OCI-LY1 (cell line): ENCODE measurements around the gene AATK.

ENCODE experiments used
- H2AFZ ChIP-seq: fragments of 200-600 bp; sonication (generic), shearing (Covaris generic); 2 replicates; pipeline ENCODE4 v1.6.0; 2014; ENCODE audit warnings: antibody characterized with exemption, mild to moderate bottlenecking, low read length
- H3F3A ChIP-seq: fragments of 200-600 bp; sonication (generic), shearing (Covaris generic); 2 replicates; pipeline ENCODE4 v1.6.0; 2014; ENCODE audit warnings: mild to moderate bottlenecking, antibody characterized with exemption, low read length, moderate library complexity; ENCODE audit not compliant: insufficient read depth
- H3K27ac ChIP-seq: fragments of 200-600 bp; sonication (generic); 2 replicates; pipeline ENCODE4 v1.5.1; 2014; ENCODE audit warnings: low read length, mixed run types, mild to moderate bottlenecking, low read depth; ENCODE audit not compliant: poor library complexity, severe bottlenecking
- H3K27me3 ChIP-seq: fragments of 200-600 bp; sonication (generic); 2 replicates; pipeline ENCODE4 v1.6.0; 2014; ENCODE audit warnings: antibody characterized with exemption, mild to moderate bottlenecking, low read length, moderate library complexity; ENCODE audit not compliant: insufficient read depth
- H3K36me3 ChIP-seq: fragments of 200-600 bp; sonication (generic); 2 replicates; pipeline ENCODE4 v1.6.1; 2014; ENCODE audit warnings: mild to moderate bottlenecking, antibody characterized with exemption, low read length, moderate library complexity, mixed read lengths; ENCODE audit not compliant: insufficient read depth
- H3K4me1 ChIP-seq: fragments of 200-600 bp; sonication (generic); 2 replicates; pipeline ENCODE4 v1.5.1; 2014; ENCODE audit warnings: mild to moderate bottlenecking, low read length, moderate library complexity; ENCODE audit not compliant: insufficient read depth, severe bottlenecking
- H3K4me2 ChIP-seq: fragments of 200-600 bp; sonication (generic), shearing (Covaris generic); 2 replicates; pipeline ENCODE4 v1.6.1; 2014; ENCODE audit warnings: low read length
- H3K4me3 ChIP-seq: fragments of 200-600 bp; sonication (generic); 2 replicates; pipeline ENCODE4 v1.5.1; 2014; ENCODE audit warnings: low read length, low read depth, mild to moderate bottlenecking, mixed read lengths; ENCODE audit not compliant: poor library complexity, severe bottlenecking
- H3K79me2 ChIP-seq: fragments of 200-600 bp; shearing (Covaris generic); 2 replicates; pipeline ENCODE4 v1.6.1; 2016; ENCODE audit warnings: mixed run types, low read length, mixed read lengths; ENCODE audit not compliant: insufficient read depth
- H3K9ac ChIP-seq: fragments of 200-600 bp; sonication (generic), shearing (Covaris generic); 2 replicates; pipeline ENCODE4 v1.6.1; 2014; ENCODE audit warnings: mild to moderate bottlenecking, low read length, mixed read lengths
- H3K9me2 ChIP-seq: fragments of 200-600 bp; sonication (generic), shearing (Covaris generic); 2 replicates; pipeline ENCODE4 v1.6.1; 2014; ENCODE audit warnings: low read depth, mild to moderate bottlenecking, low read length, mixed read lengths
- H3K9me3 ChIP-seq: fragments of 200-600 bp; shearing (Covaris generic); 2 replicates; pipeline ENCODE4 v1.6.1; 2014; ENCODE audit warnings: low read length, mixed read lengths
- H4K20me1 ChIP-seq: fragments of 200-600 bp; sonication (generic), shearing (Covaris generic); 2 replicates; pipeline ENCODE4 v1.6.0; 2016; ENCODE audit warnings: mild to moderate bottlenecking, low read length; ENCODE audit not compliant: insufficient read depth
- CTCF ChIP-seq: fragments of 200-600 bp; sonication (generic), shearing (Covaris generic); IDR thresholded peaks from 2 replicates; pipeline ENCODE4 v1.5.1; 2017; ENCODE audit warnings: mild to moderate bottlenecking, antibody characterized with exemption, low read length, moderate library complexity, mixed read lengths
- EZH2 ChIP-seq: fragments of 200-600 bp; sonication (generic), shearing (Covaris generic); IDR thresholded peaks from 2 replicates; pipeline ENCODE4 v1.8.0; 2017; ENCODE audit warnings: borderline replicate concordance, mixed run types, mild to moderate bottlenecking, antibody characterized with exemption, low read length, moderate library complexity, mixed read lengths

Gene AATK

DNA sequence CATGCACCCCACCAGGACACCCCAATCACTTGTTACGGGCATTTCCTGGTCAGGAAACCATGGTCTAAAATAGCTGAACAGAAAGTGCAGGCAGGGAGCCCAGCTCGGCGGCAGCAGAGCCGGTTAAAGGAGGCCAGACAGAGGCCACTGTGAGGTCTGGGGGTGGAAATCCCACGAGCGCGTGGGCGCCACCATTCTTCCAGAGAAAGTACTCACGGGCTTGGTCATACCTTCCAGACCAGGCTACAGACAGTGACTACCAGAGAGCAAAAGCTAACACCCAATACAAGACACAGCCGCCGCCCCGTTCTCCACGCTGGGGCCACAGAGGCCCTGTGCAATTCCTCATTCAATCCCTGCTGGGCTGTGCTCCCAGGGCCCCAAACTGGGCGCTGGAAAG, 44.8 kb upstream of the AATK start:
- Histone ChIP-seq H3K4me1 (no peaks in the 10 kb centered on the region), H3K36me3 (peaks cover 16% of the 10 kb centered on the region; the same call in 1 of the 2 replicates), H3K79me2 (no peaks in the 10 kb centered on the region), H2AFZ (no peak overlapping the region), H4K20me1 (no peaks in the 10 kb centered on the region), H3K9me2 (no peaks in the 10 kb centered on the region), H3F3A (no peaks in the 10 kb centered on the region), H3K9me3 (no peaks in the 10 kb centered on the region), H3K27me3 (no peaks in the 10 kb centered on the region), H3K4me2 (no peak overlapping the region), H3K27ac (no peak overlapping the region), H3K9ac (no peak overlapping the region), H3K4me3 (no peak overlapping the region)
- TF ChIP-seq CTCF, result no peak
- TF ChIP-seq EZH2, result no peak

DNA sequence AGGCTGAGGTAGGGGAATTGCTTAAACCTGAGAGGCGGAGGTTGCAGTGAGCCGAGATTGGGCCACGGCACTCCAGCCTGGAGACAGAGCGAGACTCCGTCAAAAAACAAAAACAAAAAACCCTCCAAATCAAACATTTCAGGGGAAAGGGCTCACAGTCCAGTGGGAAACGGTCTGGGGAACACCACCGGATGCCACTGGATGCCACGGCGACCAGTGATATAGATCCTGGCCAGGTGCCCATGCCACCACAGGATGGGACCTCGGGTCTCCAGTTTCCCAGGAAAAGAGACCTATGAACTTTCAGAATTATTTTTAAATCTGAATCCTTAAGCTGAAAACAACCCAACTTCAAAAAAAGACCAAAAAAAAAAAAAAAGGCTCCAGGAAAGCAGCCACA, 44.4 kb upstream of the AATK start:
- no peaks in the 10 kb centered on the region for H3K27me3 ChIP-seq
- no peak overlapping the region for H3K4me2 ChIP-seq
- H3K4me1 ChIP-seq, result no peaks in the 10 kb centered on the region
- peaks cover 16% of the 10 kb centered on the region; the same call in 1 of the 2 replicates for H3K36me3 ChIP-seq
- no peak overlapping the region for H3K9ac ChIP-seq
- H2AFZ ChIP-seq, result no peak overlapping the region
- no peaks in the 10 kb centered on the region for H3K9me3 ChIP-seq
- no peaks in the 10 kb centered on the region for H3K9me2 ChIP-seq
- H4K20me1 ChIP-seq, result no peaks in the 10 kb centered on the region
- H3K4me3 ChIP-seq, result no peak overlapping the region
- H3K27ac ChIP-seq, result no peak overlapping the region
- H3F3A ChIP-seq, result no peaks in the 10 kb centered on the region
- TF ChIP-seq EZH2, result no peak
- no peak for TF ChIP-seq CTCF
- H3K79me2 ChIP-seq, result no peaks in the 10 kb centered on the region

GRCh38 chr17:81209141-81209540, 43.1 kb upstream of the AATK start:
- Histone ChIP-seq H4K20me1 (no peaks in the 10 kb centered on the region), H3K27me3 (no peaks in the 10 kb centered on the region), H3K4me1 (no peaks in the 10 kb centered on the region), H3K9me3 (no peaks in the 10 kb centered on the region), H2AFZ (no peak overlapping the region), H3K36me3 (peaks cover 16% of the 10 kb centered on the region; the same call in 1 of the 2 replicates), H3F3A (no peaks in the 10 kb centered on the region), H3K79me2 (no peaks in the 10 kb centered on the region), H3K4me3 (no peak overlapping the region), H3K4me2 (no peak overlapping the region), H3K9me2 (no peaks in the 10 kb centered on the region), H3K9ac (no peak overlapping the region), H3K27ac (no peak overlapping the region)
- TF ChIP-seq CTCF, result no peak
- no peak for TF ChIP-seq EZH2
